CD4-positive, alpha-beta T cell (primary cell): ENCODE measurements around the gene VEZF1. TPM values are rescaled to one million over a fixed set of nuclear protein-coding genes. Genes with fewer than 3 reads are reported as not detected.

Experiments
- ATAC-seq: fragments of 200-7000 bp; cut with Tn5 transposase; one replicate; pipeline ENCODE4 v1.10.0; 2022; ENCODE audit warnings: mild to moderate bottlenecking; ENCODE audit not compliant: poor library complexity
- CTCF ChIA-PET: fragments of 350-600 bp; sonication (Branson Sonifier 250); formaldehyde crosslinking; loops from one replicate; lab custom pipeline; 2021; ENCODE audit warnings: antibody characterized with exemption, inconsistent platforms; lab: Charles Lee
- POLR2A ChIA-PET: fragments of 350-600 bp; sonication (Branson Sonifier 250); formaldehyde crosslinking; loops from one replicate; lab custom pipeline; 2021; ENCODE audit warnings: antibody characterized with exemption, inconsistent platforms; lab: Charles Lee
- DNase-seq, 14 experiments: peaks; one replicate each; pipeline ENCODE4 v3.0.0-alpha.2; 2013 to 2020; ENCODE audit warnings: mixed read lengths in 2 of 14
- H3K27ac ChIP-seq, 2 donors: one replicate each; pipeline versions ENCODE4 v1.5.1 to v1.7.0; 2013; ENCODE audit warnings: low read length in 2 of 2, low read depth in 1 of 2, mild to moderate bottlenecking in 1 of 2
- H3K27me3 ChIP-seq, 2 experiments: 1 replicate in 1 of 2; 2 replicates in 1 of 2; pipeline versions ENCODE4 v1.6.1 to v1.7.0; 2013; ENCODE audit warnings: low read length in 2 of 2, control low read depth in 1 of 2, mild to moderate bottlenecking in 1 of 2, moderate library complexity in 1 of 2; ENCODE audit not compliant: insufficient read depth in 2 of 2, control insufficient read depth in 1 of 2
- H3K36me3 ChIP-seq: one replicate; pipeline ENCODE4 v1.6.1; 2013; ENCODE audit warnings: low read length, control low read depth; ENCODE audit not compliant: insufficient read depth
- H3K4me1 ChIP-seq: one replicate; pipeline ENCODE4 v1.6.1; 2013; ENCODE audit warnings: low read length, control low read depth; ENCODE audit not compliant: insufficient read depth
- H3K4me3 ChIP-seq: one replicate; pipeline ENCODE4 v1.5.1; 2013; ENCODE audit warnings: mild to moderate bottlenecking, low read length, moderate library complexity
- H3K9me3 ChIP-seq, 2 experiments: 1 replicate in 1 of 2; 2 replicates in 1 of 2; pipeline versions ENCODE4 v1.6.1 to v1.7.0; 2013; ENCODE audit warnings: low read length in 2 of 2, mild to moderate bottlenecking in 2 of 2, control low read depth in 1 of 2, moderate library complexity in 1 of 2; ENCODE audit not compliant: control insufficient read depth in 1 of 2, insufficient read depth in 1 of 2
- H3K27ac Mint-ChIP-seq: one replicate; pipeline ENCODE4 v1.8.0; 2020; ENCODE audit warnings: mixed read lengths
- H3K27me3 Mint-ChIP-seq: one replicate; pipeline ENCODE4 v1.8.0; 2021; ENCODE audit warnings: mixed read lengths
- H3K36me3 Mint-ChIP-seq: one replicate; pipeline ENCODE4 v1.8.0; 2021; ENCODE audit warnings: low read depth, mixed read lengths
- H3K4me1 Mint-ChIP-seq: one replicate; pipeline ENCODE4 v1.8.0; 2021; ENCODE audit warnings: low read depth, mixed read lengths
- H3K4me3 Mint-ChIP-seq: one replicate; pipeline ENCODE4 v1.8.0; 2020; ENCODE audit warnings: mild to moderate bottlenecking, mixed read lengths
- H3K9me3 Mint-ChIP-seq: one replicate; pipeline ENCODE4 v1.8.0; 2020; ENCODE audit warnings: mixed read lengths
- CTCF ChIP-seq: fragments of 200-600 bp; IDR thresholded peaks from one replicate; pipeline ENCODE4 v1.8.0; 2022; ENCODE audit warnings: antibody characterized with exemption, mild to moderate bottlenecking
- intact Hi-C, 2 experiments: fragments of 100-400 bp; cut with DNase I in 1 of 2; cut with micrococcal nuclease in 1 of 2; formaldehyde crosslinking; loops; one replicate each; pipeline versions ENCODE4 v1.15.1 to v1.9.0; 2023 to 2025; cut with DNase I, micrococcal nuclease
- total RNA-seq, 174 experiments: library from RNA in 2 of 174; stranded (reverse) in 2 of 174; gene quantifications; one replicate each; pipeline ENCODE4 v1.2.3 and lab custom pipeline; 2021 to 2026

VEZF1 gene
- total RNA-seq, 2 experiments from 2014 or later: 41.6 to 41.7 TPM

GRCh38 chr17:57999496-58000017 is 11.5 kb upstream of the VEZF1 start:
- Mint-ChIP-seq H3K27me3 (no peaks in the 10 kb centered on the region), H3K27ac (peak overlapping the region; percentile 60), H3K4me1 (peaks cover 65% of the 10 kb centered on the region), H3K9me3 (no peaks in the 10 kb centered on the region), H3K4me3 (peak overlapping the region; percentile 20), H3K36me3 (peaks cover 47% of the 10 kb centered on the region)
- peaks cover 43% of the 10 kb centered on the region for H3K36me3 ChIP-seq
- no peaks in the 10 kb centered on the region for H3K27me3 ChIP-seq
- H3K27ac ChIP-seq: peak overlapping the region in 1 of 2 donors; percentile 17
- ChIA-PET POLR2A (interaction anchor here (0.9 to 4.0 kb wide), 13 partner anchors 8 to 150 kb away, joined by 3 to 18 read pairs (median 6); partner anchors contain the start of genes CUEDC1, DYNLL2, MRPS23 and SRSF1), CTCF (interaction anchor here (0.8 to 3.5 kb wide), 17 partner anchors 9 to 911 kb away, joined by 3 to 21 read pairs (median 5); partner anchors contain the start of gene MRPS23)
- intact Hi-C loops: loop anchor here (1.0 to 10.0 kb wide), 10 partner anchors 83 to 1705 kb away; partner anchors contain the start of genes MSI2 (in 2 of the 2), C17orf67 (in 1 of the 2), DGKE (in 1 of the 2) and MTMR4 (in 1 of the 2)
- H3K4me3 ChIP-seq: no peak overlapping the region
- no peaks in the 10 kb centered on the region for H3K9me3 ChIP-seq
- peaks cover 14% of the 10 kb centered on the region for H3K4me1 ChIP-seq
- ATAC-seq: peak; percentile 70
- peak in 3 of 14 experiments; percentile 79 to 85 (median 84) for DNase-seq
- peak; percentile 90 for TF ChIP-seq CTCF

- Histone ChIP-seq H3K27ac (peak overlapping the region in 1 of 2 donors; percentile 17), H3K4me3 (no peak overlapping the region), H3K36me3 (peaks cover 38% of the 10 kb centered on the region), H3K27me3 (no peaks in the 10 kb centered on the region), H3K4me1 (peaks cover 14% of the 10 kb centered on the region), H3K9me3 (no peaks in the 10 kb centered on the region)
- H3K4me3 Mint-ChIP-seq: no peak overlapping the region
- POLR2A ChIA-PET: interaction anchor here (0.9 to 4.0 kb wide), 13 partner anchors 8 to 149 kb away, joined by 3 to 18 read pairs (median 6); partner anchors contain the start of genes CUEDC1, DYNLL2, MRPS23 and SRSF1
- H3K4me1 Mint-ChIP-seq: peaks cover 65% of the 10 kb centered on the region
- TF ChIP-seq CTCF: no peak
- CTCF ChIA-PET: interaction anchor here (0.8 to 3.5 kb wide), 17 partner anchors 9 to 910 kb away, joined by 3 to 21 read pairs (median 5); partner anchors contain the start of gene MRPS23
- H3K27ac Mint-ChIP-seq: peak overlapping the region; percentile 60
- DNase-seq (no peak), ATAC-seq (no peak)
- intact Hi-C loops: loop anchor here (1.0 to 10.0 kb wide), 7 partner anchors 82 to 744 kb away; partner anchors contain the start of gene MSI2 (in 1 of the 2)
- H3K9me3 Mint-ChIP-seq: no peaks in the 10 kb centered on the region
- H3K36me3 Mint-ChIP-seq: peaks cover 42% of the 10 kb centered on the region
- H3K27me3 Mint-ChIP-seq: no peaks in the 10 kb centered on the region
Measured at GRCh38 chr17:57999010-57999495, 11.0 kb upstream of the VEZF1 start.

- no peaks in the 10 kb centered on the region for H3K9me3 ChIP-seq
- ChIA-PET POLR2A (interaction anchor here (0.6 to 2.6 kb wide), 5 partner anchors 9 to 178 kb away, joined by 3 to 22 read pairs (median 10); partner anchors contain the start of genes MRPS23, SRSF1 and VEZF1), CTCF (interaction anchor here (0.6 to 3.5 kb wide), 5 partner anchors 15 to 139 kb away, joined by 3 to 21 read pairs (median 3); partner anchors contain the start of gene CUEDC1)
- no peak overlapping the region for H3K4me3 ChIP-seq
- no peaks in the 10 kb centered on the region for H3K27me3 ChIP-seq
- Mint-ChIP-seq H3K4me1 (peaks cover 63% of the 10 kb centered on the region), H3K4me3 (no peak overlapping the region), H3K36me3 (peaks cover 24% of the 10 kb centered on the region), H3K9me3 (no peaks in the 10 kb centered on the region), H3K27ac (peak overlapping the region; percentile 5), H3K27me3 (no peaks in the 10 kb centered on the region)
- no peak overlapping the region for H3K27ac ChIP-seq
- DNase-seq: no peak
- no peak for TF ChIP-seq CTCF
- H3K4me1 ChIP-seq: peaks cover 15% of the 10 kb centered on the region
- no peak for ATAC-seq
- H3K36me3 ChIP-seq: peaks cover 19% of the 10 kb centered on the region
- intact Hi-C loops: loop anchor here (2.0 to 10.0 kb wide), 4 partner anchors 116 to 742 kb away; partner anchors contain the start of gene MSI2 (in 1 of the 2)
Measured at GRCh38 chr17:57997085-57997809, 9.2 kb upstream of the VEZF1 start.
